DMS79 (cell line): Measurements from ENCODE around the gene OAT.

ENCODE experiments used
- DNase-seq: peaks from one replicate; lab custom pipeline; 2025; lab: John Stamatoyannopoulos, UW

The OAT gene

GRCh38 chr10:124402273-124402672 is 16.4 kb downstream of the OAT start:
- no peak for DNase-seq

GRCh38 chr10:124401633-124402032 is 17.1 kb downstream of the OAT start:
- no peak for DNase-seq

GRCh38 chr10:124394583-124394982 is 24.1 kb downstream of the OAT start:
- no peak for DNase-seq

- DNase-seq, result no peak
These were observed 25.9 kb downstream of the OAT start for GRCh38 chr10:124392626-124393342.

- DNase-seq, result no peak
These were observed 28.1 kb downstream of the OAT start for GRCh38 chr10:124390471-124391187.

- no peak for DNase-seq
These were observed 28.9 kb downstream of the OAT start for GRCh38 chr10:124389613-124390361.

GRCh38 chr10:124388823-124389612 is 29.7 kb downstream of the OAT start:
- peak; percentile 15 for DNase-seq

GRCh38 chr10:124388476-124388822 is 30.3 kb downstream of the OAT start:
- DNase-seq, result no peak

- DNase-seq, result no peak
These were observed 31.4 kb downstream of the OAT start for GRCh38 chr10:124387078-124387874.

- no peak for DNase-seq
These were observed 32.3 kb downstream of the OAT start for GRCh38 chr10:124386186-124387077.

- no peak for DNase-seq
These were observed 33.0 kb downstream of the OAT start for GRCh38 chr10:124385627-124386185.

GRCh38 chr10:124384591-124385190 is 34.0 kb downstream of the OAT start:
- DNase-seq, result no peak

GRCh38 chr10:124384172-124384571 is 34.6 kb downstream of the OAT start:
- peak; percentile 25 for DNase-seq

GRCh38 chr10:124383496-124383895 is 35.2 kb downstream of the OAT start:
- no peak for DNase-seq

GRCh38 chr10:124381011-124381611 is 37.6 kb downstream of the OAT start:
- DNase-seq, result no peak

- no peak for DNase-seq
These were observed 38.3 kb downstream of the OAT start for GRCh38 chr10:124380256-124380995.

GRCh38 chr10:124379609-124380193 is 39.0 kb downstream of the OAT start:
- no peak for DNase-seq

GRCh38 chr10:124378881-124379471 is 39.7 kb downstream of the OAT start:
- no peak for DNase-seq
